ENCODE results near the gene MYH8. TPM values are rescaled to one million over a fixed set of nuclear protein-coding genes. Genes with fewer than 3 reads are reported as not detected.

Gene MYH8
- total and polyA plus RNA-seq, 9 of the 15 experiments (the other 6 are each of a cell fraction or from before 2014, with no cell fraction given): 0.01 to 0.05 (median 0.03) TPM; not detected in 6

GRCh38 chr17:10435096-10435495 lies 13.3 kb upstream of the MYH8 start:
- Histone ChIP-seq H3K9ac (ENCODE audit: insufficient read depth in 1 of 2, low read depth in 2 of 2, low read length in 2 of 2) (no peak overlapping the region), H3K9me1 (ENCODE audit: control insufficient read depth, insufficient read depth, low read length) (no peaks in the 10 kb centered on the region), H3K4me2 (ENCODE audit: insufficient read depth, low read length) (no peak overlapping the region), H3K4me3 (no peak overlapping the region), H3K27ac (ENCODE audit: extremely low read depth, low read depth, low read length) (no peak overlapping the region), H3K36me3 (ENCODE audit: control insufficient read depth, insufficient read depth, low read length) (no peaks in the 10 kb centered on the region), H3K4me1 (replicated peaks in 1 of 2; ENCODE audit: control insufficient read depth in 2 of 2, insufficient read depth in 2 of 2, low read length in 2 of 2) (no peaks in the 10 kb centered on the region), H3K9me3 (replicated peaks; ENCODE audit: control insufficient read depth, insufficient read depth, low read depth, low read length) (no peaks in the 10 kb centered on the region), H3K79me2 (ENCODE audit: control insufficient read depth, insufficient read depth, low read length) (no peaks in the 10 kb centered on the region), H2AFZ (ENCODE audit: low read depth, low read length) (no peak overlapping the region), H4K20me1 (replicated peaks; ENCODE audit: control insufficient read depth, insufficient read depth, low read length) (no peaks in the 10 kb centered on the region), H3K27me3 (ENCODE audit: control insufficient read depth in 2 of 2, insufficient read depth in 2 of 2, low read length in 2 of 2) (no peaks in the 10 kb centered on the region)
- ChIA-PET POLR2A (interaction anchor here (0.5 kb wide), 1 partner anchor 476 kb away, joined by 4 read pairs; no protein-coding TSS in a partner anchor), CTCF (ENCODE audit: low intra/inter-chr PET ratio) (no interaction called here)
- ATAC-seq: no peak
- BruUV-seq (replicated peaks): no TSS peak
- in situ Hi-C loops (cut with MboI): no loop called here
- no peak for FAIRE-seq
- intact Hi-C loops (cut with micrococcal nuclease): no loop called here
- 0% methylated on average over 3 of the region's 3 CpGs for WGBS (ENCODE audit: insufficient coverage, low coverage, missing lambda C conversion rate)
- TF ChIP-seq HDGF (IDR thresholded peaks at IDR 0.05): no peak
- no peak for TF ChIP-seq SP2 (IDR thresholded peaks at IDR 0.05; ENCODE audit: extremely low read depth, low read depth, low read length, poor library complexity, severe bottlenecking)
- TF ChIP-seq PTRF (tag; IDR thresholded peaks at IDR 0.05): no peak
- TF ChIP-seq CHD4 (IDR thresholded peaks at IDR 0.05; ENCODE audit: insufficient read depth, insufficient replicate concordance, low read depth, low read length, poor library complexity, severe bottlenecking): no peak
- TF ChIP-seq CTBP1 (IDR thresholded peaks at IDR 0.05; ENCODE audit: borderline replicate concordance): no peak
- no peak for TF ChIP-seq ZNF445 (CRISPR knock-in tag; IDR thresholded peaks at IDR 0.05; ENCODE audit: low read depth)
- TF ChIP-seq ZNF717 (CRISPR knock-in tag; IDR thresholded peaks at IDR 0.05): no peak
- TF ChIP-seq CREB1 (IDR thresholded peaks at IDR 0.05): no peak
- no peak for TF ChIP-seq CREB1 (CRISPR knock-in tag; IDR thresholded peaks at IDR 0.05)
- TF ChIP-seq ZNF551 (CRISPR knock-in tag; IDR thresholded peaks at IDR 0.05): no peak
- no peak for TF ChIP-seq GTF3C2 (IDR thresholded peaks at IDR 0.05; ENCODE audit: borderline replicate concordance, extremely low read depth, insufficient read length)
- TF ChIP-seq HMBOX1 (IDR thresholded peaks at IDR 0.05): no peak
- DNase-seq (ENCODE audit: extremely low read depth in 1 of 4, low spot score in 3 of 4): no peak

Measured in K562 (cell line).